Fibroblast of lung (primary cell): ENCODE data around the gene TCEAL9. TPM values are rescaled to one million over a fixed set of nuclear protein-coding genes. Genes with fewer than 3 reads are reported as not detected.

Source experiments
- DNase-seq, 2 donors: peaks; one replicate each; pipeline versions ENCODE4 v3.0.0 to v3.0.0-alpha.2; 2010; ENCODE audit warnings: low read depth in 2 of 2
- H2AFZ ChIP-seq: 2 replicates; pipeline ENCODE4 v1.5.1; 2012; ENCODE audit warnings: low read length, control low read depth, inconsistent platforms
- H3K27ac ChIP-seq: 2 replicates; pipeline ENCODE4 v1.5.1; 2011; ENCODE audit warnings: low read length, control low read depth; ENCODE audit not compliant: insufficient read depth
- H3K27me3 ChIP-seq: 2 replicates; pipeline ENCODE4 v1.5.1; 2011; ENCODE audit warnings: mild to moderate bottlenecking, low read length; ENCODE audit not compliant: control insufficient read depth, insufficient read depth
- H3K36me3 ChIP-seq: 2 replicates; pipeline ENCODE4 v1.5.1; 2011; ENCODE audit warnings: low read length; ENCODE audit not compliant: control insufficient read depth, insufficient read depth
- H3K4me1 ChIP-seq: 2 replicates; pipeline ENCODE4 v1.5.1; 2011; ENCODE audit warnings: low read length; ENCODE audit not compliant: control insufficient read depth, insufficient read depth; ENCODE audit errors: extremely low read depth
- H3K4me2 ChIP-seq: 2 replicates; pipeline ENCODE4 v1.5.1; 2011; ENCODE audit warnings: low read length, control low read depth; ENCODE audit not compliant: insufficient read depth; ENCODE audit errors: extremely low read depth
- H3K4me3 ChIP-seq, 4 experiments: fragments of 200-600 bp in 1 of 4; sonication (generic) in 1 of 4; replicated peaks in 1 of 4; 2 replicates each; pipeline ENCODE4 v1.5.1; 2011 to 2016; ENCODE audit warnings: low read length in 4 of 4, low read depth in 3 of 4, mild to moderate bottlenecking in 3 of 4, control low read depth in 2 of 4, inconsistent platforms in 1 of 4, mixed read lengths in 1 of 4; ENCODE audit not compliant: insufficient read depth in 1 of 4; ENCODE audit errors: control extremely low read depth in 1 of 4
- H3K79me2 ChIP-seq: 2 replicates; pipeline ENCODE4 v1.5.1; 2012; ENCODE audit warnings: mild to moderate bottlenecking, low read length, inconsistent platforms; ENCODE audit not compliant: control insufficient read depth, insufficient read depth
- H3K9ac ChIP-seq: 2 replicates; pipeline ENCODE4 v1.5.1; 2011; ENCODE audit warnings: mild to moderate bottlenecking, low read length, control low read depth; ENCODE audit not compliant: insufficient read depth
- H3K9me3 ChIP-seq: 2 replicates; pipeline ENCODE4 v1.5.1; 2012; ENCODE audit warnings: low read depth, low read length; ENCODE audit not compliant: control insufficient read depth, insufficient read depth
- H4K20me1 ChIP-seq: 2 replicates; pipeline ENCODE4 v1.5.1; 2011; ENCODE audit warnings: low read length; ENCODE audit not compliant: control insufficient read depth, insufficient read depth; ENCODE audit errors: extremely low read depth
- EZH2 ChIP-seq: IDR thresholded peaks from 2 replicates; pipeline ENCODE4 v1.5.1; 2012; ENCODE audit warnings: low read length, control low read depth, mild to moderate bottlenecking; ENCODE audit errors: missing control alignments
- polyA plus RNA-seq, 2 donors: library from polyadenylated mRNA; depleted of rRNA in 1 of 2; stranded (reverse) in 1 of 2; unstranded in 1 of 2; fragments of >200 nt; gene quantifications; 2 replicates each; pipeline ENCODE4 v1.2.1, GENCODE V29; 2011 to 2012; ENCODE audit warnings: missing spikeins in 1 of 2
- total RNA-seq: library from RNA; depleted of rRNA; stranded (reverse); fragments of >200 nt; gene quantifications from 2 replicates; pipeline ENCODE4 v1.2.1, GENCODE V29; 2014
- TF ChIP-seq, protein P1 (sequence below), 2 donors: IDR thresholded peaks in 1 of 2; conservative IDR thresholded peaks in 1 of 2; 1 replicate in 1 of 2; 2 replicates in 1 of 2; pipeline ENCODE4 v1.5.1; 2011 to 2012; ENCODE audit warnings: low read length in 2 of 2, control low read depth in 1 of 2, inconsistent platforms in 1 of 2, low read depth in 1 of 2, mild to moderate bottlenecking in 1 of 2

TCEAL9 gene
- total and polyA plus RNA-seq, 2 donors (not counting 1 experiment from before 2014, with no cell fraction given): 89.5 to 286 TPM

DNA sequence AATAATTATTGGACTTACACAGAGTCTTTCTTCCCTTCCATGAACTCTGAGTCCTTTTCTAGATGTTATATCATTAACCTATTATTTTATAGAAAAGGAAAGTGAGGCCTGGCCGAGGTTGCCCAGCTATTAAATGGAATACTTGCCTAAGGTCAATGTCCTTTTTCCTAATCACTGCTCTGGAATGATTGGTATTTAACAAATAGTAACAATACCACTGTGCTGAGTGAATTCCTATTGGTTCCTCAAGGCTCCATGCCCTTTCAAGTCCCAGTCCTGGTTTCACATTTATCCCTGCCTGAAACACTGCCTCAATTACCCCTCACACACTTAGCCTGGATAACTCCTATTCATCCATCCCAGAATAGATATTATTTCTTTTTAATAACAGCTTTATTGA is 6.2 kb downstream of the TCEAL9 start:
- no peak overlapping the region for H3K4me3 ChIP-seq
- no peak overlapping the region for H3K9ac ChIP-seq
- H3K79me2 ChIP-seq: peaks cover 4% of the 10 kb centered on the region
- H3K27ac ChIP-seq: no peak overlapping the region
- H3K36me3 ChIP-seq: no peaks in the 10 kb centered on the region
- no peaks in the 10 kb centered on the region for H3K9me3 ChIP-seq
- DNase-seq: peak; percentile 49 to 57
- no peaks in the 10 kb centered on the region for H3K27me3 ChIP-seq
- TF ChIP-seq EZH2: no peak
- TF ChIP-seq, protein P1, sequence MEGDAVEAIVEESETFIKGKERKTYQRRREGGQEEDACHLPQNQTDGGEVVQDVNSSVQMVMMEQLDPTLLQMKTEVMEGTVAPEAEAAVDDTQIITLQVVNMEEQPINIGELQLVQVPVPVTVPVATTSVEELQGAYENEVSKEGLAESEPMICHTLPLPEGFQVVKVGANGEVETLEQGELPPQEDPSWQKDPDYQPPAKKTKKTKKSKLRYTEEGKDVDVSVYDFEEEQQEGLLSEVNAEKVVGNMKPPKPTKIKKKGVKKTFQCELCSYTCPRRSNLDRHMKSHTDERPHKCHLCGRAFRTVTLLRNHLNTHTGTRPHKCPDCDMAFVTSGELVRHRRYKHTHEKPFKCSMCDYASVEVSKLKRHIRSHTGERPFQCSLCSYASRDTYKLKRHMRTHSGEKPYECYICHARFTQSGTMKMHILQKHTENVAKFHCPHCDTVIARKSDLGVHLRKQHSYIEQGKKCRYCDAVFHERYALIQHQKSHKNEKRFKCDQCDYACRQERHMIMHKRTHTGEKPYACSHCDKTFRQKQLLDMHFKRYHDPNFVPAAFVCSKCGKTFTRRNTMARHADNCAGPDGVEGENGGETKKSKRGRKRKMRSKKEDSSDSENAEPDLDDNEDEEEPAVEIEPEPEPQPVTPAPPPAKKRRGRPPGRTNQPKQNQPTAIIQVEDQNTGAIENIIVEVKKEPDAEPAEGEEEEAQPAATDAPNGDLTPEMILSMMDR (conservative IDR thresholded peaks at IDR 0.05 in 1 of 2, IDR thresholded peaks at IDR 0.05 in 1 of 2; ENCODE audit: low read depth in 1 of 2, low read length in 2 of 2): no peak
- no peaks in the 10 kb centered on the region for H4K20me1 ChIP-seq
- H3K4me2 ChIP-seq: no peak overlapping the region
- H3K4me1 ChIP-seq: peaks cover 4% of the 10 kb centered on the region
- H2AFZ ChIP-seq: no peak overlapping the region

DNA sequence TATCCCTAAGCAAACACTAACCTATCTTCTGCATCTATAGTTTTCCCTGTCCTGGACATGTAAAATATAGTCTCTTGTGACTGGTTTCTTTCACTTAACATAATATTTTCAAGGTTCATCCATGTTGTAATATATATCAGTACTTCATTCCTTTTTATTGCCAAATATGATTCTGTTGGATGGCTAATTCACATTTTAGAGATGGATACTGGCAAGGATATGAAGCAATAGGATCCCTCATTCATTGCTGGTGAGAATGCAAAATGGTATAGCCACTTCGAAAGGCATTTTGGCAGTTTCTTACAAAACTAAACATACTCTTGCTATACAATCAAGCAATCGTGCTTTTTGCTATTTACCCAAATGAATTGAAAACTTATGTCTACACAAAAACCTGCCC is 6.7 kb downstream of the TCEAL9 start:
- Histone ChIP-seq H3K9me3 (no peaks in the 10 kb centered on the region), H3K27me3 (no peaks in the 10 kb centered on the region), H3K4me3 (no peak overlapping the region), H3K4me1 (peaks cover 6% of the 10 kb centered on the region), H3K27ac (no peak overlapping the region), H3K79me2 (no peaks in the 10 kb centered on the region), H2AFZ (no peak overlapping the region), H3K36me3 (no peaks in the 10 kb centered on the region), H3K4me2 (no peak overlapping the region), H3K9ac (no peak overlapping the region), H4K20me1 (no peaks in the 10 kb centered on the region)
- DNase-seq: no peak
- TF ChIP-seq EZH2: no peak
- TF ChIP-seq, protein P1 (conservative IDR thresholded peaks at IDR 0.05 in 1 of 2, IDR thresholded peaks at IDR 0.05 in 1 of 2; ENCODE audit: low read depth in 1 of 2, low read length in 2 of 2): no peak

DNA sequence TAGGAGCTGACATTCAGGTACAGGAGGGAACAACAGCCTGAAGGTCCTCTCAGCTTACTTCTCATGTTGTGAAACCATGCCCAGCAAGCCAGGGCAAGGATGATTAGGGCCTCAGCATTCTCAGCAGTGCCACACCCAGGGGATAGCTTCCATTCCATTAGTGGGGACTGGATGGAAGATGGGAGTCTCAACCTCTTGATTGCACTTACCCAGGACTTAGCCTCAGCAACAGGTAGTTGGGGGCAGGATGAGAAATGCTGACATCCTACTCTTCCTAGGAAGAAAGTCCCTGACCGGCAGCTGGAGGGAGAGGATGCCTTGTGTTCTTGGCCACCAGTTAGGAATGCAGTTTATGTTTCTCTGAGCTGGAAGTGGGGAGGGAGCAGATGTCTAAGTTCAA is 11.2 kb downstream of the TCEAL9 start:
- no peak overlapping the region for H3K9ac ChIP-seq
- H3K4me1 ChIP-seq: peaks cover 6% of the 10 kb centered on the region
- no peaks in the 10 kb centered on the region for H3K79me2 ChIP-seq
- no peak overlapping the region for H3K4me3 ChIP-seq
- DNase-seq: peak in 1 of 2 donors; percentile 30
- peak overlapping the region; percentile 21 for H2AFZ ChIP-seq
- H3K27ac ChIP-seq: no peak overlapping the region
- no peaks in the 10 kb centered on the region for H4K20me1 ChIP-seq
- H3K9me3 ChIP-seq: no peaks in the 10 kb centered on the region
- no peak overlapping the region for H3K4me2 ChIP-seq
- TF ChIP-seq EZH2: no peak
- TF ChIP-seq, protein P1 (conservative IDR thresholded peaks at IDR 0.05 in 1 of 2, IDR thresholded peaks at IDR 0.05 in 1 of 2; ENCODE audit: low read depth in 1 of 2, low read length in 2 of 2): no peak
- H3K27me3 ChIP-seq: no peaks in the 10 kb centered on the region
- no peaks in the 10 kb centered on the region for H3K36me3 ChIP-seq
